EL (cell line): ENCODE data around the gene ANKIB1.
A peak's percentile ranks its signal among the peaks of the same experiment; 100 is the strongest.
"Not testable (repeated sequence)": the region's sequence is repeated elsewhere in the genome, so short reads cannot be mapped to it uniquely, and the experiment has no call there.

Source experiments
- DNase-seq: peaks from one replicate; pipeline ENCODE4 v3.0.0-alpha.2; 2016

The ANKIB1 gene

GRCh38 chr7:92331508-92331907 lies 85.7 kb downstream of the ANKIB1 start:
- no peak for DNase-seq

GRCh38 chr7:92332782-92333181 lies 87.0 kb downstream of the ANKIB1 start:
- no peak for DNase-seq

GRCh38 chr7:92333866-92334265 lies 88.1 kb downstream of the ANKIB1 start:
- peak; percentile 2 for DNase-seq

GRCh38 chr7:92335574-92335973 lies 89.8 kb downstream of the ANKIB1 start:
- no peak for DNase-seq

- no peak for DNase-seq
These were observed 91.0 kb downstream of the ANKIB1 start for GRCh38 chr7:92336662-92337340.

- DNase-seq = no peak
These were observed 94.2 kb downstream of the ANKIB1 start for GRCh38 chr7:92340016-92340415.

GRCh38 chr7:92343714-92344113 lies 97.9 kb downstream of the ANKIB1 start:
- peak; percentile 8 for DNase-seq

- no peak for DNase-seq
These were observed 106.2 kb downstream of the ANKIB1 start for GRCh38 chr7:92352009-92352408.

- no peak for DNase-seq
These were observed 108.4 kb downstream of the ANKIB1 start for GRCh38 chr7:92354214-92354613.

- no peak for DNase-seq
These were observed 110.6 kb downstream of the ANKIB1 start for GRCh38 chr7:92356406-92356805.

GRCh38 chr7:92357260-92357659 lies 111.5 kb downstream of the ANKIB1 start:
- no peak for DNase-seq

- not testable (repeated sequence) for DNase-seq
These were observed 113.4 kb downstream of the ANKIB1 start for GRCh38 chr7:92359179-92359578.

- DNase-seq = peak; percentile 10
These were observed 114.0 kb downstream of the ANKIB1 start for GRCh38 chr7:92359801-92360200.

- DNase-seq = no peak
These were observed 114.6 kb downstream of the ANKIB1 start for GRCh38 chr7:92360387-92360786.

- DNase-seq = no peak
These were observed 116.4 kb downstream of the ANKIB1 start for GRCh38 chr7:92362131-92362530.

GRCh38 chr7:92366730-92367129 lies 121.0 kb downstream of the ANKIB1 start:
- peak; percentile 12 for DNase-seq

GRCh38 chr7:92368741-92369140 lies 123.0 kb downstream of the ANKIB1 start:
- DNase-seq = no peak

GRCh38 chr7:92375013-92375412 lies 129.2 kb downstream of the ANKIB1 start:
- DNase-seq = no peak

- no peak for DNase-seq
These were observed 145.3 kb downstream of the ANKIB1 start for GRCh38 chr7:92391071-92391470.

- no peak for DNase-seq
These were observed 151.8 kb downstream of the ANKIB1 start for GRCh38 chr7:92397542-92397941.

- DNase-seq = no peak
These were observed 154.2 kb downstream of the ANKIB1 start for GRCh38 chr7:92400013-92400412.

- peak; percentile 19 for DNase-seq
These were observed 157.4 kb downstream of the ANKIB1 start for GRCh38 chr7:92402920-92403759.

- DNase-seq = no peak
These were observed 157.9 kb downstream of the ANKIB1 start for GRCh38 chr7:92403760-92404074.

- DNase-seq = no peak
These were observed 158.4 kb downstream of the ANKIB1 start for GRCh38 chr7:92404170-92404614.
